ENCODE measurements around the gene YKT6.

The YKT6 gene

DNA sequence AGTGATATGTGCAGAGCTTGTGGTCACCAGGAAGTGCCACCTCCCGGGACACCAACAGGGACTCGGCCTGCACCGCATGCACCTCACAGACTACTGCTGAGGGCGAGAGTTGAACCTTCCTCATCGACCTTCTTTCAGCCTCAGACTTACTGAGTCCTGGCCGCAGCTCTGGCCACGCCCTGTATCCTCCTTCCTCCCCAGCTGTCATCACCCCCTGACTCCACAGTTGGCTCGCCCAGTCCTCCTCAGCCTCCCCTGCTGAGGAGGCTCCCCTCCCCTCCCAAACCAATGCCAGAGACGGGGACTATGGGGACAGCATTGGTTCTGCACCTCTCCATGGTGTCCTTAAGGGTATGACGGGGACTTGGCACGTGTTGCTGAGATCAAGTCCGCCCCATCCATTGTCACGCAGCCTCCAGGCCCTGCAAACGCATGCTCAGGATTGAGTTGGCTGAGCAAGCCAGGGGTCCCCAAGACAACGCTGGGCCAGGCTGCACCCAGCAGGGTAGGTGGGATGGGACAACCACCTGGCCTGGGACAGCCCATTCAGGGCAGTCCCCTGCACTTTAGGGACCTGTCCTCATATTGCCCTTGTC is 49.0 kb downstream of the YKT6 start:
- DNase-seq (ENCODE audit: low read depth) = no peak
- no peak overlapping the region for H3K4me3 ChIP-seq (ENCODE audit: low read depth, low read length)

DNA sequence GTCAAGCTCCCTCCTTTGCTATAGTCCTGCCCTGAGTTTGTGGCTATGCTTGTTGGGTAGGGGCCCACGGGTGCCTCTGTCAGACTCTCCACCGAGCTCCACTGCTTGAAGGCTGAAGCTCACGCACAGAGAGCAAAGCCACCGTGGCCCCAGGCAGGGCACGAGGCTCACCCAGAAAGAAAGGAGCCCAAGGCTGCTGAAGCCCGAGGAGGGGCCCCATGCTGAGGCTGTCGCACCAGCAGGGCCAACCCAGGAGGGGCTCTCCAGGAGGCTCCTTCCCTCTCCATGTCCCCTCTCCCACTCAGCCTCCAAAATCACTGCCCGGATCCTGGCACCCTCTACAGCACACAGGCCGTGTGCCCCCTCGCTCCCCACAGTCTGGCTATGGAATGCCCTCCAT is 50.5 kb downstream of the YKT6 start:
- no peak for DNase-seq (ENCODE audit: low read depth)
- H3K4me3 ChIP-seq (ENCODE audit: low read depth, low read length) = no peak overlapping the region

DNA sequence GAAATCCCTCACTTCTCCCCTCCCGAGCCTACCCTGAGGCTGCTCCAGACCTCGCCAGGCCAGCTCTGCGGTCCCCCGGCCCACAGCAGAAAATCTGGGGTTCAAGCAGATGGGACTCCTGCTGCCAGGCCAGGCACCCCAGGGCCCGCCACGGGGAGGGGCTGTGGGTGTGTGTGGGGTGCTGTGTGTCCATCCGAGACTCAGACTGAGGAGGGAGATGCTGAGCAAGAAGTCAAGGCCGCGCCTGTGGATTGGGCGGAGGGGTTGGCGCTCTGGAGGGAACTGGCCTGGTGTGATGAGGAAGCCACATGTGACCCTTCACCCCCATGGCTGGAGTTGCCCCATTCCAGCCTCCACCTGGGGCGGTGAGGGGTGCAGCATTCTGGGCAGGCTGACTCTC is 51.1 kb downstream of the YKT6 start:
- H3K4me3 ChIP-seq (ENCODE audit: low read depth, low read length) = no peak overlapping the region
- DNase-seq (ENCODE audit: low read depth) = no peak

DNA sequence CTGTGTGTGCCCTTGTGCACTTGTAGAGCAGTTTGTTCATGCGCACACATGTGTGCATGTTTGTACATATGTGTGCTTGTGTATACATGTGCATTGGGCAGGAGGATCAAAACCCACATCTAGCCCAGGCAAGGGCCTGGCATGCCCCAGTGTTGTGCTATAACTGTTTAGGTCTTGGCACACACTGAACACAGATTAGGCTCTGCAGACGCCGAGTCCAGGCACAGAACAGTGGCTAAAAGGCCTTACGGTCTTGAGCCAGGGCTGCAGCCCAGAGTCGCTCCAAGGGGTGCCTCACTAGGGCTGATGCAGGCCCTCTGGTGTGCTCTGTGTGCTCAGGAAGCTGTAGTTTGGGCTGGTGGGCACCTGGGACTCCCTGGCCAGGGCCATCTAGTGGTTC is 55.7 kb downstream of the YKT6 start:
- no peak overlapping the region for H3K4me3 ChIP-seq (ENCODE audit: low read depth, low read length)
- DNase-seq (ENCODE audit: low read depth) = no peak

DNA sequence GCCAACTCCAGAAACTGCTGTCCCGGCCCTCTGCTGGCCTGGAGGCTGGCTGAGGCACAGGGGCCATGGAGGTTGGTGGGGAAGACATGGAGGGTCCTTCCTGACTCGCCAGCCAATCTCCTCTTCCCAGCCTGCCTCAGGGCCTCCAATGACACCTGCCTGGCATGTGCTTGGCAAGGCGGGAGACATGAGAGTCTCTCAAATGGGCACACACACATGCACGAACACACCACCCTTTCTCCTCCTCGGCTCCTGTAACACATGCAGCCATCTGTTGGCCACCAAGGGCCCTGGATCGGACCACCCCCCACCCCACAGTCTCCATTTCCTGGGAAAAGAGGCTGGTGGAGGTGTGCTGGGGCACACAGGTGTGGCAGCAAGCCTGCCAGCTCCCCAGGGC is 56.4 kb downstream of the YKT6 start:
- no peak for DNase-seq (ENCODE audit: low read depth)
- H3K4me3 ChIP-seq (ENCODE audit: low read depth, low read length) = no peak overlapping the region

DNA sequence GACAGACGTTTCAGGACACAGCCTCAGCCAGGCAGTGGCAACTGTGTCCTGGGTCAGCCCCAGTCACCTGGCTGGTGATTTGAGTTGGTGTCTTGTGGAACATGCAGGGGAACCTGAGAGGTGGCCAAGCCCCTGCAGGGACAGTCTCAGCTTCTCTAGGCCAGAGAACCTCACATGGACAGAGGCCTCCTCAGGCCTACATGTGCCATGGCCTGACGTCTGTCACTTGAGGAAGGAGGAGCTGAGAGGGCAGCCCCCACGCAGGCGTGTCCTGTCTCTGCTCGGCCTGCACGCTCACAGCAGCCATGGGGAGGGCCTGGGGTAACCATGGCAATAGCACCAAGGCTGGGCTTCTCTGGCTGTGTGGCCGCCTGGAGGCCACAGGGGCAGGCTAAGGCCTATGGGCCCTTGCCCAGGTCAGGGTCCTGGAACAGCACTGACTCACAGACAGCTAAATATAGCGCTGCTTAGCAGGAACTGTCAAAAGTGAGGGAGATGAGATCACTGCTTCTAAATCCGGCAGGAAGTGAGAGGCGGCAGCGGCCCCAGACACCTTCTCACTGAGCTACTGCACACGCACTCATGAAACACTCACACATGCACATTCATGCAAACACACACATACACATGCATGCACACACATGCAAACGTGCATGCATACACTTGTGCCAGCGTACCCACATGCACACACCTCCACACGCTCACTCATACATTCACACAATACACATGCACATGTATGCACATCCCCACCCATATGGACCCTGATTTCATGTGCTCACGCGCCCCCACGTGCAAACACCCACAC is 57.0 kb downstream of the YKT6 start:
- no peak overlapping the region for H3K4me3 ChIP-seq (ENCODE audit: low read depth, low read length)
- peak; percentile 71 for DNase-seq (ENCODE audit: low read depth)

DNA sequence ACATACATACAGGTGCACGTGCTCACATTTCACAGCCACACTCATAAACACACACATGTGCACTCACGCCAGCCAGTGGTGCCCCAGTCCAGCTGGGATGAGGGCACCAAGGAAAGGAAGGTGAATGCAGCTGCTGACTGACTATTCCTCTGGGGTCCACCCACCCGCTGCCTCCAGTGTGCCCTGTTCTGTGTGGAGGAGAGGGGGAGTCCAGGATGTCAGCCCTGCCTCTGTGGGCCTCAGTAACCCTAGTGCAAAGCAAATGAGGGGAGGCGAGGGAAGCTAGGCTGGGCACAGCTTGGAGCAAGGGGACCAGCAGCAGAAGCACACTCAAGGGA is 57.6 kb downstream of the YKT6 start:
- no peak for DNase-seq (ENCODE audit: low read depth)
- H3K4me3 ChIP-seq (ENCODE audit: low read depth, low read length) = no peak overlapping the region

DNA sequence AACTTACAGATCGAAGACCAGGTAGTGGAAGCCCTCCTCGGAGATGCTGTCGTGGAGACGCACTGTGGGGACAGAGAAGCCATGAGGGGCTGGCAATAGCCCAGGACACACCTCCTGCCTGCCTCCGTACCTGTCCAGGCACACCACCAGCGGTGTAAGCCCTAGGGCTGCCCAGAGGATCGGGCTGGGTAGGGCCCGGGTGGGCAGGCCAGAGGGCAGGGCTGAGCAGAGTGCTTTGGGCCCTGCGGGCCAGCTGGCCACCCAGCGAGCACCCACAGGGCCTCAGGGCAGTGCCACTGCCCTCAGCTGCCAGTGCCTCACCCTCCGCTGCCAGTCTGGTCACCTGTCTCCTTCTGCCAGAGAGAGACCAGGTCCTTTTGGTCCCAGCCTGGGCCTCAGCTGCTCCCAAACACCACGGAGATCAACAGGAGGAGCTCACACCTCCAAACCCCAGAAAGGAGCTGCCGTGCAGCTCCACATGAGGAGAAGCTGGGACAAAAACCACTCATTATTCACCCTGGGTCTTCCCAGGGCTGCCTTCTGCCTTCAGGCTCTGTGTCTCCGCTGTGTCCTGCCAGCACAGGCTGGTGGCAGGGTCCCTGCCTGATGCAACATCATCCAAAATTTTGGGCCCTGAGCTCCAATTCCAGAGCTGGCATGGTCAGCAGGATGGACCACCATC is 58.2 kb downstream of the YKT6 start:
- H3K4me3 ChIP-seq (ENCODE audit: low read depth, low read length) = no peak overlapping the region
- no peak for DNase-seq (ENCODE audit: low read depth)

DNA sequence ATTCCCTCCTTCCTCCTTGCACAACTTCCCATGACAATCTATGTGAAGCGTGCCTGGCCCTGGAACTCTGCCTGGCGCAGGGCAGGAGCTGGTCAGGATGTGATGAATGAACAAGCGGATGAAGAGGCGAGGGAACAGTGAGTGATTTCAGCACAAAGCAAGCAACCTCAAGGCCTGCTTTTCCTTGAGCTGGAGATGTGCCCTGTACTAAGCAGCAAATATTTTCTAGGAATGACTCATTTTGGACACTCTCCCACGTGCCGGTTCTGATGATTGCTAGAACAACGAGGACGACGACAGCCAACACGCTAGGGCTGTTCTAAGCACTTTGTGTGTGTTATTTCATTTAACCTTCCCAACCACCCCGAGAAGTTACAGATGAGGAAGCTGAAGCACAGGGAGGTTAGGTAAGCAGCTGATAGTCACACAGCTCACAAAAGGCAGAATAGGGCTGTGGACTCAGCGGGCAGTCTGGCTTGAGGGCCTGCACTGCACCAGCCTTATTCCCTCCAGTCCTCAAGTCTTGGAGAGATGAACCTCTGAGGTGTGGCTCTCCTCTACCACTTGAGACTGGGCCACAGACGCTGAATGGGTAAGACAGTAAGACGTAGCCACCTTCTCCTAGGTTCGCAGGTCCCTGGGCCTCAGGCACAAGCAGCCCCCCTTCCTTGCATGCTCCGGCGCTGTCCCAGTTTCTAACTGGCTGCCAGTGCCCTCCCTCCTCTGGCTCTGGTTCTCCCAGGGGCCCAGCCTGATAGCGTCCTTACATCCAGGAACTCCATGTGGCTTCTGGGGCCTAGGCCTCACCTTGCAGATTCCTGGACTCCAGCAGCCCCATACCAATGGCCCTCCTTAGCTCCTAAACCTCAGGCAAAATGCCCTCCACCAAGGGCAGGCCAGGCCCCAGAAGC is 59.0 kb downstream of the YKT6 start:
- H3K4me3 ChIP-seq (ENCODE audit: low read depth, low read length) = no peak overlapping the region
- DNase-seq (ENCODE audit: low read depth) = peak; percentile 96

DNA sequence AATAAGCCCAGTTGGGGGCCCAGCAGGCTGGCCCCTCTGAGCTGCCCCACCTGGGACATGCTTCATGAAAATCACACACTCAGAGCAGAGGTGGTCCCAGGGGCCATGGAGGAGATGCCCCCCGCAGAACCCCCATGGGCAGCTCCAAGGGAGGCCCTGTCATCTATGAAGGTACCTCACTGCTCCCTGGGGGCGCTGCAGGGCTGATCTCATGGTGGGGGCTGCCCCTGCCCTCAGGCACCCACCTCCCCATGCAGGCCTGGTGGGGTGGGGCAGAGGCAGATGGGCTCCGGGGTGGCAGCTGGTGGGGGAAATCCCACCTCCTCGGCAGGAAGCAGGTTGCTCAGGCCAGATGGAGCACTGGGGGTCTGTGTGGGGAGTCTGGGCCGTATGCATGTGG is 60.5 kb downstream of the YKT6 start:
- H3K4me3 ChIP-seq (ENCODE audit: low read depth, low read length) = no peak overlapping the region

DNA sequence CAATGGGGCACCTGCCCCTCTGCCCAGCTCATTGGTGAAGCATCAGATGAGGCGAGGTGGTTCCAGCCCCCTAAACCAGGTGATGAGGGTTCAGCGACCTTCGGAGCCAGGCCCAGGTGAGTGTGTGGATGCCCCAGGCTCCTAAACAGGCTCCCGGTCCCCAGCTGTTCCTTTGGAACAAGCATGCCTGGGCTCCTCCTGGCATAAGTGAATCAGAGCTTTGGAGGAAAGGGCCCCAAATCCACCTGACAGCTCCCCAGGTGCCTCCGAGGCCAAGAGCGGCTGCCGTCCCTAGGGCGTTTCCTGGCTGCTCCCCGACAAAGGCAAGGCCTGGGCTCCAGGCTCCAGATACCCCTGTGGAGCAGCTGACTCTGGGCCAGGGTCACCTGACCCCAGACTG is 61.3 kb downstream of the YKT6 start:
- no peak for DNase-seq (ENCODE audit: low read depth)
- H3K4me3 ChIP-seq (ENCODE audit: low read depth, low read length) = no peak overlapping the region

More for the DNA sequence above, 60.5 kb downstream of the YKT6 start:
- DNase-seq (ENCODE audit: low read depth) = no peak

DNA sequence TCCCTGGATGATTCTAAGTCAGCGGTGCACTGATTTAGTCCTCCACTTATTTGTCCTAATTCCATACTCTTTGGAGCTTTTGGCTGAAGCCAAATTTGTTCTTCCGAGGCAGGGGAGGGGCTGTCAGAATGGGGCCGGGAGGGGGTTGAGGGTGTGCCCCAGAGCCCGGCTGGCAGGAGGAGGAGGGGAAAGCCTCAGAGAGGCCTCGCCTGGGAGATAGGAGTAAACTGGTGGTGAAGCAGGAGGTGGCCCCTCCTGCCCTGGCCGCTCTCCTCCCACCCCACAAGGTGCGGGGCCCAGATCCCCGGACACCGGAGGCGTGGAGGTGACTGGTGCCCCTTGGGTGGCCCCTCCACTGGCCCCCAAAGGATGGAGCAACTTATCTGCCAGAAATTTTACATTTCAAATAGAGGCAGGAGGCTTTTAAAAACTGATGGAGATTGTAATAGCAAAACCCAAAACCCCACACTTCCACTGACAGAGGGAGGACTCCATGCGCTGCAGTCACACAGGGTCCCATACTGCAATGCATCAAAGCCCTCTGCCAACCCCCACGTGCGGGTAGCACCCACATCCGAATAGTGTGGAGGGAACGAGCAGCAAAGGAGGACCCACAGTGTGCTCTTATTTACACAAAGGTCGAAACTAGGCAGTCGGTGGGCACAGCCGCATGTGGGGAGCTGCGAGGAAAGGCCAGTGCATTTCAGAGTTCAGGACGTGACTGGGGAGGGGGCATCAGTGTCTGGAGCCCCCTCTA is 62.7 kb downstream of the YKT6 start:
- DNase-seq (ENCODE audit: low read depth) = no peak
- no peak overlapping the region for H3K4me3 ChIP-seq (ENCODE audit: low read depth, low read length)
